HG03565 (cell line): ENCODE results near the gene OR10G8.
"Not testable (repeated sequence)": the region's sequence is repeated elsewhere in the genome, so short reads cannot be mapped to it uniquely, and the experiment has no call there.

ENCODE experiments used
- ATAC-seq: cut with Tn5 transposase; IDR thresholded peaks from one replicate; pipeline ENCODE4 v1.9.1; 2021; ENCODE audit warnings: mild to moderate bottlenecking, moderate library complexity; ENCODE audit not compliant: unreplicated experiment

OR10G8 gene, protein sequence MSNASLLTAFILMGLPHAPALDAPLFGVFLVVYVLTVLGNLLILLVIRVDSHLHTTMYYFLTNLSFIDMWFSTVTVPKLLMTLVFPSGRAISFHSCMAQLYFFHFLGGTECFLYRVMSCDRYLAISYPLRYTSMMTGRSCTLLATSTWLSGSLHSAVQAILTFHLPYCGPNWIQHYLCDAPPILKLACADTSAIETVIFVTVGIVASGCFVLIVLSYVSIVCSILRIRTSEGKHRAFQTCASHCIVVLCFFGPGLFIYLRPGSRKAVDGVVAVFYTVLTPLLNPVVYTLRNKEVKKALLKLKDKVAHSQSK

DNA sequence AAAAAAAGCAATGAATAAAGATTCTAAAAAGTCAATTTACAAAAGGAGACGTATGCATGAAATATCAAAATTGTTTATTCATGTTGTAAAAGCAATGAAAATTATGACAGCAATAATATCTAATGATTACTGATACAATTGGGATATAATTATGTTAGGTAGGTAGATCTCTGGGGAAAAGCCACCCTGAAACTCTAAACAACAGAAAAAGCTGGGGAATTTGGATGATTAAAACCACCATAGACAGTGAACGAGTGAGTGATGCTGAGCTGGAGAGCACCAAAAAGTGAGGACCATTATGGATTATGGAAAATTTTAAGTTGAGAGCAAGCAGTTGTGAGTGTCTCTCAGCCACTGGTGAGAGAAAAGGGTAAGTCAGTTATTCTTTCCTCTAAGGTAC, at the start of gene OR10G8:
Gene OR10G8 (plus strand): TSS at position 301 of the 400 bp plus-strand sequence. CDS start 2,825 bp downstream, outside the sequence.
- ATAC-seq = no peak

DNA sequence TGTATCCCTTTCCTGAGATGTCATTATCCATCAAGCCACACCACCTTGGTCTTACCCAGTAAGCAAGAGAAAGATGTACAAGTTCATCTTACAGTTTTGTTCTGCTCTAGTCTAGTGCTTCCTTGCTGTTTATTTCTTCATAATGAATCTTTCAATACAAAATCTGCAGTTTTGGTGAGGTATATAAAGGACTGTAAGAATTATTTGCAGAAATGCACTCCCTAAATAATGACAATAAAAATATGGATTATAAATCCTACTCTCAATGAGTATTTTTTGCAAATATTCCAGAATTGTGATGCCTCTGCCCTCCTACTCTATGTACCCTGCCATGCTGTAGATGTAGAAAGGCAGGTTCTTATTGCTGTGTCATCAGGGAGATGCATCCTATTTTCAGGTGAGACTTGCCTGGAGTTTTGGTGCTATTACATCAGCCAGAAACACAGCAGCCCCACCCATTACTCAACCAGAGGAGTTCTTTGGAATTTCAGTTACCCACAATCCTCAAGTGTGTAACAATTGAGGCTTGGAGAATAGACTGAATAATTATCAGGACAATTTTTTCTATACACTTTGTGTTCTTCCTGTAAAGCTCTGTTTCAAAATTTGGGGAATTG, 48.8 kb upstream of the OR10G8 start, which contains the start of gene OR10S1:
Gene OR10S1 (minus strand): TSS at position 51 of the 617 bp plus-strand sequence. CDS start 117 bp downstream, outside the sequence.
- no peak for ATAC-seq

DNA sequence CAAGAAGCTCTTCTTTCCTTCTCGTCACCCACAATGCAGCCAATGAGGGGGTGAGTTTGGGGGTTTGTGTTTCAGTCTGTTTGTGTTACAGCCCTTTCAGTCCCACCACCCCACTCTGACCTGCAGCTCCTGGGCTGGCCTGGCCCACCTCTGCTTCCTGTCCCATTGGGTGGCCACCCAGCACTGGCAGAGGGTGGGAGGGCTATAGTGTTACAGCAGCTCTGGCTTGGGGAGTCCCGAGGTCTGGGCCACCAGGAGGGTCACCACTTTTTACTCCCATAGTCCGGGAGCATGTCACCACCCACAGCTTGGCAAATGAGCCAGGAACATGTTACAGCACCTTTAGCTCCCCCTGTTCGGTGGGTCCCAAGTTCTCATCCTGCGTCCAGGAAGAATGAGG, 47.3 kb upstream of the OR10G8 start:
- no peak for ATAC-seq

DNA sequence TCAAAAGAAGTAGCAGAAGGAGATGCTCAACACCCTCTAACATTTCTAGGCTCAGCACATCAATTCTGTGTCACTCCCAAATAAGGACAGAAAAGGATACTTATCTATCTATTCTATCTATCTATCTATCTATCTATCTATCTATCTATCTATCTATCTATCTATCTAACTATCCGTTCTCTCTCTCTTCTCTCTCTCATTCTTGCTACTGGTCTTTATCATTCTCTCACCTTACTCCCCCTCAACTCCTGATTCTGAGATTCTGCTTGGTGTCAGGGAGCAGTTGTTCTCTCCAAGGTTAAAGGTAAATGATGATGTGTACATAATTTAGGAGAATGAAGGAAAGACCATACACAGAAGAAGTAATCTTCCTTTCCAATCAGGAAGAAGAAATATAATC, 31.5 kb upstream of the OR10G8 start, which contains the start of gene OR10G6:
Gene OR10G6 (minus strand): TSS at position 43 of the 400 bp plus-strand sequence. CDS start 0 bp downstream, at position 43.
- no peak for ATAC-seq

DNA sequence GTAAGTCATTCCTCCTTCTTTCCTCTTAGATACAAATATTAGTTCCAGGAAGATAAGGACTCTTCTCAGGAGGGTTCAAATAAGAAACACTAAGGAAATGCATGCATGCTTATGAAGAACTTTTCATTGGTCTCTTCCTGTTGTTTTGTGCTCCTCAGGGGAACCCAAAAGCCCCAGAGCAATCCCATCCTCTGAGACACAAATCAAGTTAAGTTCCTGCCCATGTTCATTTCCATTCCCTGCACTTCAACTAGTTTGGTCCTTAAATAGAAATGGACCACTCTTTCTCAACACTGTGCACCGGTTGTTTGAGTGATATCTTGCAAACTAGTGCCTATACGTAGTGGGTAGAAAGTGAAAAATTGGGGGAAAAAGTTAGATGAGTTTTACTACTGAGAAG, 13.9 kb upstream of the OR10G8 start, which contains the start of gene OR10G4:
Gene OR10G4 (plus strand): TSS at position 301 of the 400 bp plus-strand sequence. CDS start 2,578 bp downstream, outside the sequence.
- ATAC-seq = no peak

DNA sequence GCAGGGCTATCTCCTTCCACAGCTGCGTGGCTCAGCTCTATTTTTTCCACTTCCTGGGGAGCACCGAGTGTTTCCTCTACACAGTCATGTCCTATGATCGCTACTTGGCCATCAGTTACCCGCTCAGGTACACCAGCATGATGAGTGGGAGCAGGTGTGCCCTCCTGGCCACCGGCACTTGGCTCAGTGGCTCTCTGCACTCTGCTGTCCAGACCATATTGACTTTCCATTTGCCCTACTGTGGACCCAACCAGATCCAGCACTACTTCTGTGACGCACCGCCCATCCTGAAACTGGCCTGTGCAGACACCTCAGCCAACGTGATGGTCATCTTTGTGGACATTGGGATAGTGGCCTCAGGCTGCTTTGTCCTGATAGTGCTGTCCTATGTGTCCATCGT, 10.8 kb upstream of the OR10G8 start:
- not testable (repeated sequence) for ATAC-seq

DNA sequence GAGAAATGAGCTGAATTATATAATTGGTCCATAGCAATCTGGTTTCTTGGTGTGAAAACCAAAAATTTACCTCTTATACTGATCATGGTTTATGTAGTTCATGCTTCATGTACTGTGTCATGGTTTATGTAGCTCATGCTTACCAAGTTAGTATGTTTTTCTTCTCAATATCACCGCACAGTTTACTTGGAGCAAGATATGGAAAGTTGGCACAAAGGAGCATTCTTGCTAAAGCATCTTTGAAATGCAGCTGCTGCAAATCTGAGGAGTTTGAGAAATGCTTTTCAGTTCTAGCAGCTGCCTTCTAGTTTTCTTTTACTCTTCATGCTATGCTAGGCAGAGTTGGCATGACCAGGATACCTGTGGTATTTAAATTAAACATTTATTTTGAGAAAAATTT, 10.1 kb downstream of the OR10G8 start:
- ATAC-seq = no peak

DNA sequence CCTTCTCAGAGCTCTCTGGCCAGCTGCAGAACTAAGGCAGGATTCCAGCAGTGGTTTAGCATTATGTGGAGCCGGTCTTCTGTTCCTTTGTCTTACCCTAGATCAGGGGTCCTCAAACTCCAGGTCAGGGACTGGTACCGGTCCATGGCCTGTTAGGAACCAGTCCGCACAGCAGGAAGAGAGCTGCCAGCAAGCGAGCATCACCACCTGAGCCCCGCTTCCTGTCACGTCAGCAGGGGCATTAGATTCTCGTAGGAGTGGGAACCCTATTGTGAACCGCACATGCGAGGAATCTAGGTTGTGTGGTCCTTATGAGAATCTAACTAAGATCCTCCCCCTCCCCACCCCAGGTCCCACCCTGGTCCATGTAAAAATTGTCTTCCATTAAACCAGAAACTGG, 13.0 kb downstream of the OR10G8 start:
- no peak for ATAC-seq

DNA sequence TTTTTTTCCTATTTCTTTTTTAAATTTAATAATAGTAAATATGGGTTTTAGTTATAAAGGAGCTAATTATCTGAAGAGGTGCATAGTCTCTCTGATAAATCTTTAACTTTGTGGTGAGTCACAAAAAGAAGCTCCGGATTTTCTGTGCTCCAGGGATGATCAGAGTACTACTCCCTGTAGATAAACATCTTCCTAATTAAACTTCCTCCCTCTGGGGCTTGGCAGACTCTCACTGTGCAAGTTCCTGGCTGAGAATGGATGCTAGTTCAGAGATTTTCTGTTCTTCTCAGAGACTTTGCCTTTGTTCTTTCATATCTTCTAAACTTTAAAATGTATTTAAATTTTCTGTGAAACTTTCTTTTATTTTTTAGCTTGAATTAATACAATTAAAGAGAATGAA, 14.7 kb downstream of the OR10G8 start, which contains the start of gene OR10G7:
Gene OR10G7 (minus strand): TSS at position 72 of the 400 bp plus-strand sequence. CDS start 2,324 bp downstream, outside the sequence.
- ATAC-seq = no peak

DNA sequence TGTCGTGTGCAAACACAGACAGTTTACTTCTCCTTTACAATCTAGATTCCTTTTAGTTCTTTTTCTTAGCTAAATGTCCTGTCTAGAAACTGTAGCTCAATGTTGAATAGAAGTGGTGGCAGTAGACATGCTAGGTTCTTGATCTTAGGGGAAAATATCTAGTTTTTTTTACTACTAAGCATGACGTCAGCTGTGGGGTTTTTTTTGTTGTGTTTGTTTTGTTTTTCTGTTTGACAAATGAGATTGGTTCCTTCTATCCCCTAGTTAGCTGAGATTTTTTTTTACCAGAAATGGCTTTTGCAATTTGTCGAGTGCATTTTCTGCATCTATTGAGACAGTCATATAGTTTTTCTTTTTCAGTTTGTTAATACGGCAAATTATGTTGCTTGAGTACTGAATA, 16.8 kb downstream of the OR10G8 start:
- no peak for ATAC-seq

DNA sequence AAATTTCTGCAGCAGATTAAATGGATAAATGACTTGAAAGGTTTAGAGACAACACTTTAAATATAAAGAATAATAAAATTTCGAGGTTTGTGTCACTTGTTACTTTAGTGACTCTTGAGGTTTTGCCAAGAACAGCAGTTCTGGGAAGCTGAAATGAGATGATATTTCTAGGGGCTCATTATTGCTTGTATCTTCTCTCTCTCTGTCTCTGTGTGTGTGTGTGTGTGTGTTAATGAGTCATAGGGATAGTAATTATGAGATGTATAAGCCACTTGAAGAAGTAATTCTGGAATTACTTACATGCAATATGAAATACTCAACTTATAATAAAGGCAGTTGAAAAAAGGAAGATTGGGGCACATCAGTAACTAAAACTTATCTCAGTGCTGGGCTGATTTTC, 24.1 kb downstream of the OR10G8 start:
- ATAC-seq = no peak

DNA sequence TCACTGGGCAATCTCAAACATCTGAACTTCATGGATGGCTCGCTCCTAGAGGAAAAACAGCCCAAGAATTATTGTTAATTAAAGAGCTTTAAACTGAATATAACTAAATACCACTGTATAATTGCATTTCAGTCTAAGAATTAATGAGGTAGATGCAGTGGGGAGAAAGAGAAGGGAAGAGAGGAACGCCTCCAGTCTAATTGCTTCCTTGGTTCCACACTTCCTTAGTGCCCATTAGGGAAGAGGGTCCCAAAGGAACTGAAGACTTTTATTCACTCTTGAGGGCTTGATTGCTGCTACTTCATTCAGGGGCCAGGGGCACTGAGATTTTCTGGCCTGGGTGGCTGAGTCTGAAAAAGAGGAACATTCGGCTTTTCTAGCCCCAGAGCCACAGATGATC, 26.4 kb downstream of the OR10G8 start:
- ATAC-seq = no peak

DNA sequence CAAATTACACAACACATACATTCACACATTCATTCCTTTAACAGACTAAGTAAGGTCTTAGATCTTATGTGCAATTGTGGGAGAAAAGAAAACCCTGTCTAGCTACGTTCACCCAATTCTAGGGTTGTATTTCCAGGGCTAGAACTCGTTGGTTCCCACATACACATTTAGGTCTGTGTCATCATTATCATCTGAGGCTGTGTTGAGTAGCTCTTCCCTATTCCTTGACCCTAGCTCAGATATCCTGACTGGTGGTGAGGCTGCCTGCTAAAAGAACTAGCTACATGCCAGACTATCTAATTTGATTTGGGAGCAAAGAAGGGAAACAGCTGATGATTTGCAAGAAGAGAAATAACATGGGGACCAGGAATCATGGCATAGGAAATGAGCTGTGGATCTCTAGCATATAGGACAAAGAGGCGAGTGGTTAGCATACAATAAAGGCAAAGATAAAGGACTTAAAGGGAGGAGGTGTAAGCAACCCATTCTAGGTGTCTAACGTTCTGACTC, 42.1 kb downstream of the OR10G8 start:
- no peak for ATAC-seq

DNA sequence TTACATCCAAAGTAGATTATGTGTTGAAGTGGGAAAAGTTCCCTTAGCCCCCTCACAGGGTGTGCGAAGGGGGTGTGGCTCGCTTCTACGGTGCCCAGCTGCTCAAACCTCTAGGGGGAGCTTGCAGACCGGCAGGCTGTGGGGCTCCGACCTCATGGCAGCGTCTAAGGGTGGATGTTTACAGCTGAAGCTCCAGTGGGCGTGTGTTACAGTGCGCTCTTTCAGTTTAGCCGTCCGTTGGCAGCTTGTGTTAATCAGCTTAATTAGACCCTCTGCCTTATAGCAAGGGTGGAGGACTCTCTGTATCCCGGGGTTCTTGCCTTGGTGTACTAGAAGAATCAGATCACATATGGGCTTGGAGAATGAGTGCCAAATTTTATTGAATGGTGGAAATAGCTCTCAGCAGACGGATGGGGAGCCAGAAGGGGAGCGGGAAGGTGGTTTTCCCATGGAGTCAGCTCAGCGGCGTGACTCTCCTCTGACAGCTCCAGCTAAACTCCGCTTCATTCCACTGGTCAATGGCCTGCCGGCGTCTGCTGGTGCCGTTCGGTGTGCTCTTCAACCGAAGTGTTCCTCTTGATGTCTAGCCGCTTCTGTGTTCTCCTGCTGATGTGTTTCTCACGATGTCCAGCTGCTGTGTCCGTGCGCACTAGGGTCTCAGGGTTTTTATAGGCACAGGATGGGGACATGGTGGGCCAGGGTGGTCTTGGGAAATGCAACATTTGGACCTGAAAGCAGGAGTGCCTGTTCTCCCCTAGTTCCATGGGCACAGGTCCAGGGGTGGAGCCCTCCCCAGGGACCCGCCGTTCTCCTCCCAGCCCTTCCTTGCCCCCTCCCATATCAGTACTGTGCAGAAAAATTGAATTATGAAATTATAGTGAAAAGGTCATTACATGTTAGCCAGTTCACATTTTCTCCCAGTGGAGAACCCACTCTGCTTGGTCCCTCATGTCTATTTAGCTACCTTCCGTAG, 43.1 kb downstream of the OR10G8 start:
- ATAC-seq = peak; percentile 52

DNA sequence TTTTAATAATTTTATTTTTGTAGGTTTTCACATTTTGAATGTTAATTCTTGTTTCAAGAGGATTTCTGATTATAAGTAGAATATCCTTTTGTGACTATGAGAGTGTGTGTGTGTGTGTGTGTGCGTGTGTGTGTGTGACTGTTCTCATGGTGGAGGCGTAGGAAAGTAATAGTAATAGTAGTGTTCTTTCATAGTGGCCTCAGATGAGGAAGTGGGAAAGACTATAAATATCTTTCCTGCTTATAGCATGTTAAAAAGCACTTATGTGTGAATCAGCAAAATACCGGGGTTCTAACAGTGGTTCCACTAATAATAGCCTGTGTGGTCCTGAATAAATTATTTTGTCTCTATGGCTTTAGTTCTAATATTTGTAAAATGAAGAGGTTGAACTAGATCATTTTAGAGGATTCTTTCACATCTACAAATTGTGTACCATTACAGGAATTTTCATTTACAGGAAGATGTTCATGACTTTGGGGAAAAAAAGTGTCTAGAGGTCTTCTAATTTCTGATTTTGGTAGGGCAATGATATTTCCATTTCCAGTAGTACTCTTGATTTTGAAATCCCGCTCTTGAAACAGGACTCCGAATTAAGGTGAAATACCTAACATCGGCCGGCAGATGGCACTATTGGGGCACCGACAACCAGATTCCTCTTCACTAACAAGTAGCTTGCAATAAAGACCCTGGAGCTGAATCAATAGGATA, 44.5 kb downstream of the OR10G8 start:
- ATAC-seq = peak; percentile 86

DNA sequence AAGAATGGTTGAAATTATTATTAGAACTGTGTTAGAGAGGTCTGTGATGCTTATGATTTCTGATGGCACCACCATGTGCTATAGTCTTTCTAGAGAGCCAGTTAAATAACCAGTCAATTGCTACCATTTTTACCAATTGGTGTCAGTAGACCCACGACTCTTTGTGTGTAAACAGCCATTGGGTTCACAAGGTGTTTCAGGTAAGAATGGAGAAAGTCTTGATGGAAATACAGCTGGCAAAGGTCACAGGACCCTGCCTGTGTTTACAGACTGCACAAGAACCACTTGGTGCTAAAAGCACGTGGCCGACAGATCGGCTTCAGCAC, 45.0 kb downstream of the OR10G8 start:
- no peak for ATAC-seq

DNA sequence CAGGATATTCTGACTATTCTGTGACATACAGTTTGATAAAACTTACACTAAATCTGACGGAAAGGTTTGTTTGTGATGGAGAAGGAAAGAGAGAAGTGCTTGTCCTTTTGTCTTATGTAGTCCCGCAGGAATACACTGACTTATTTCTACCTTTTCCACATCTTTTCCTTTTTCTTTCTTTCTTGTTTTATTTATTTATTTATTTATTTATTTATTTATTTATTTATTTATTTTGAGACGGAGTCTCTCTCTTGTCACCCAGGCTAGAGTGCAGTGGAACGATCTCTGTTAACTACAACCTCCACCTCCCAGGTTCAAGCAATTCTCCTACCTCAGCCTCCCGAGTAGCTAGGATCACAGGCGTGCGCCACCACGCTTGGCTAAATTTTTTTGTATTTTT, 45.5 kb downstream of the OR10G8 start:
- ATAC-seq = no peak

DNA sequence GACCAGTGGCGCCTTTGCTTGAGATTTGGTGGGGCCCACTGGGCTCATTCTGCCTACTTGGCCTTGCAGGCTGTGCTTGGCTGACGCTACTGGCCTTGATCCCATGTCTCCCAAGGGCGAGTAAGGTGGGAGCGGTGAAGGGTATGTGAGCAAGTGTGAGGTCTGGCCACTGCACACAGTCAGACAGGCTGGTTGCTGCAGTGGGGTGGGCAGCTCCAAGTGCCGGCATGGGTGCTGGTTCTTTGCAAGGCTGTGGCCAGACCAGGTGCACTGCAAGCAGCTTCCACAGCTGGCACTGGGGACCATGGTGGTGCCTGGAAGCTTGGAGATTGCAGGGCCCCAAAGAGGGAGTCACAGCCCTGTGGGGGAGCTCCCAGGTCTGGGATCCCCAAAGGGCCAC, 48.0 kb downstream of the OR10G8 start:
- ATAC-seq = no peak

DNA sequence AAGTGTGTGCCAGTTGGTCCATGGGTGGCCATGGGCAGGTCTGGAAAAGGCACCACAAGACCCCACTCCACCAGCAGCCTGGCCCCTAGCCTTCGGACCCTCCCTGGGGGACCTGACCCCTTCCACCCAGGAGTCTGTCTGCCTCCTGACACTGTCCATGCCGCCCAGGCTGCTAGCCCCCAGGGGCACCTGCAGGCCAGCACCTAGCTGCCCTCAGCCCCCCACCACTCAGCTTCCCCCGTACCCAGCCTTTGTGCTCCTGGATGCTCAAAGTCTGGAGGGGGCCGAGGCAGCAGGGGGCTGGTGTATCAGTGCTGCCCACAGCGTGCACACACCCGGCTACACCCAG, 48.9 kb downstream of the OR10G8 start:
- ATAC-seq = no peak
